HepG2 (cell line): ENCODE results near the gene LIPC.

Source experiments
- EP300 ChIP-seq, 3 experiments: sonication (generic) in 1 of 3; formaldehyde crosslinking in 1 of 3; IDR thresholded peaks; 2 replicates each; pipeline versions ENCODE4 v1.5.1 to v1.6.1; 2011 to 2020; ENCODE audit warnings: low read depth in 2 of 3, low read length in 2 of 3, borderline replicate concordance in 1 of 3, improper control_type of control experiment in 1 of 3, mild to moderate bottlenecking in 1 of 3, missing genetic modification reagents in 1 of 3, moderate library complexity in 1 of 3
- HMGA1 ChIP-seq: sonication (generic); formaldehyde crosslinking; conservative IDR thresholded peaks from 2 replicates; pipeline ENCODE4 v1.4.0; 2020; ENCODE audit warnings: missing genetic modification reagents
- JUND ChIP-seq: sonication (generic); formaldehyde crosslinking; IDR thresholded peaks from 2 replicates; pipeline ENCODE4 v1.8.0; 2022; ENCODE audit warnings: mild to moderate bottlenecking, missing genetic modification reagents
- YY1 ChIP-seq: IDR thresholded peaks from 2 replicates; pipeline ENCODE4 v1.6.1; 2011; ENCODE audit warnings: low read length, low read depth, moderate library complexity, mild to moderate bottlenecking; ENCODE audit not compliant: insufficient read depth, insufficient replicate concordance
- ZKSCAN8 ChIP-seq: IDR thresholded peaks from 2 replicates; pipeline ENCODE4 v1.6.1; 2016; ENCODE audit warnings: borderline replicate concordance, missing genetic modification reagents, missing compliant biosample characterization
- ZNF10 ChIP-seq: sonication (generic); formaldehyde crosslinking; IDR thresholded peaks from 2 replicates; pipeline ENCODE4 v1.4.0; 2020; ENCODE audit warnings: mild to moderate bottlenecking, low read depth, missing genetic modification reagents, borderline replicate concordance
- ZNF543 ChIP-seq: sonication (generic); formaldehyde crosslinking; IDR thresholded peaks from 2 replicates; pipeline ENCODE4 v1.4.0; 2020; ENCODE audit warnings: mild to moderate bottlenecking, missing genetic modification reagents
- ZNF615 ChIP-seq: sonication (generic); formaldehyde crosslinking; IDR thresholded peaks from 2 replicates; pipeline ENCODE4 v1.5.0; 2020; ENCODE audit warnings: mild to moderate bottlenecking, missing genetic modification reagents, borderline replicate concordance
- ZNF768 ChIP-seq: sonication (generic); formaldehyde crosslinking; IDR thresholded peaks from 2 replicates; pipeline ENCODE4 v1.4.0; 2020; ENCODE audit warnings: missing genetic modification reagents

GRCh38 chr15:58453931-58454793 is 22.4 kb downstream of the LIPC start:
- TF ChIP-seq ZNF768 (CRISPR knock-in tag) (no peak), ZNF543 (CRISPR knock-in tag) (no peak), HMGA1 (CRISPR knock-in tag) (no peak), ZNF10 (CRISPR knock-in tag) (no peak), JUND (CRISPR knock-in tag) (no peak), YY1 (no peak), ZNF615 (CRISPR knock-in tag) (no peak), EP300 (IDR thresholded peaks at IDR 0.05; ENCODE audit: low read depth in 2 of 2, low read length in 2 of 2) (no peak), EP300 (CRISPR knock-in tag; IDR thresholded peaks at IDR 0.05; ENCODE audit: borderline replicate concordance) (no peak), ZKSCAN8 (no peak)
